IMR-90 (cell line): ENCODE data around the gene CLEC7A. TPM values are rescaled to one million over a fixed set of nuclear protein-coding genes. Genes with fewer than 3 reads are reported as not detected.

Experiments used
- ATAC-seq: fragments of 200-7000 bp; cut with Tn5 transposase; 2 replicates; pipeline ENCODE4 v1.9.1; 2020; ENCODE audit warnings: low read depth, mild to moderate bottlenecking, moderate library complexity
- BruUV-seq: library from RNA; stranded (reverse); fragments of 400-500 nt; replicated peaks from 2 replicates; lab custom pipeline; 2021; lab: Mats Ljungman, UMichigan
- CTCF ChIA-PET: fragments of 300-600 bp; formaldehyde crosslinking; extraction: SDS; loops from one replicate; lab custom pipeline; 2021; ENCODE audit warnings: antibody characterized with exemption; lab: Yijun Ruan, JAX
- POLR2A ChIA-PET: fragments of 300-600 bp; sonication (Branson Sonifier 250); formaldehyde crosslinking; loops from one replicate; lab custom pipeline; 2022; ENCODE audit warnings: antibody characterized with exemption; ENCODE audit not compliant: unreplicated experiment; lab: Charles Lee
- DNase-seq: peaks from one replicate; pipeline ENCODE4 v3.0.0; 2013
- H2AFZ ChIP-seq: replicated peaks from 2 replicates; pipeline ENCODE3; 2013; ENCODE audit warnings: low read length, mild to moderate bottlenecking; ENCODE audit not compliant: poor library complexity
- H2AK5ac ChIP-seq: 2 replicates; pipeline ENCODE4 v1.6.1; 2013; ENCODE audit warnings: low read depth, low read length, inconsistent platforms
- H2AK9ac ChIP-seq: replicated peaks from 2 replicates; pipeline ENCODE3; 2013; ENCODE audit warnings: mild to moderate bottlenecking, low read depth, low read length, moderate library complexity; ENCODE audit not compliant: poor library complexity
- H2BK120ac ChIP-seq: 2 replicates; pipeline ENCODE4 v1.6.1; 2013; ENCODE audit warnings: low read depth, low read length, inconsistent platforms
- H2BK15ac ChIP-seq: 3 replicates; pipeline ENCODE4 v1.6.1; 2013; ENCODE audit warnings: low read depth, low read length, inconsistent platforms
- H2BK20ac ChIP-seq: 2 replicates; pipeline ENCODE4 v1.6.1; 2013; ENCODE audit warnings: low read depth, mild to moderate bottlenecking, inconsistent platforms, low read length, moderate library complexity
- H2BK5ac ChIP-seq: 2 replicates; pipeline ENCODE4 v1.6.1; 2013; ENCODE audit warnings: mild to moderate bottlenecking, low read depth, low read length, inconsistent platforms; ENCODE audit not compliant: poor library complexity, severe bottlenecking
- H3K14ac ChIP-seq: replicated peaks from 2 replicates; pipeline ENCODE4 v1.6.1; 2013; ENCODE audit warnings: low read depth, low read length, inconsistent platforms
- H3K18ac ChIP-seq: 2 replicates; pipeline ENCODE4 v1.6.1; 2013; ENCODE audit warnings: low read depth, low read length, control low read depth
- H3K23ac ChIP-seq: 2 replicates; pipeline ENCODE4 v1.6.1; 2013; ENCODE audit warnings: low read depth, low read length, inconsistent platforms
- H3K27ac ChIP-seq: 2 replicates; pipeline ENCODE4 v1.5.1; 2013; ENCODE audit warnings: mild to moderate bottlenecking, control low read depth, low read length; ENCODE audit not compliant: insufficient read depth
- H3K27me3 ChIP-seq: 2 replicates; pipeline ENCODE4 v1.6.1; 2013; ENCODE audit warnings: low read length; ENCODE audit not compliant: control insufficient read depth, insufficient read depth
- H3K36me3 ChIP-seq: 2 replicates; pipeline ENCODE4 v1.6.1; 2013; ENCODE audit warnings: low read length, mixed read lengths; ENCODE audit not compliant: control insufficient read depth, insufficient read depth
- H3K4ac ChIP-seq: 2 replicates; pipeline ENCODE4 v1.6.1; 2013; ENCODE audit warnings: low read depth, low read length, inconsistent platforms
- H3K4me1 ChIP-seq: 2 replicates; pipeline ENCODE4 v1.6.1; 2013; ENCODE audit warnings: low read length, mixed read lengths; ENCODE audit not compliant: control insufficient read depth, insufficient read depth
- H3K4me2 ChIP-seq: 2 replicates; pipeline ENCODE4 v1.6.1; 2013; ENCODE audit warnings: low read depth, mild to moderate bottlenecking, control low read depth, low read length, moderate library complexity
- H3K4me3 ChIP-seq: 2 replicates; pipeline ENCODE4 v1.5.1; 2013; ENCODE audit warnings: low read depth, mild to moderate bottlenecking, control low read depth, low read length, moderate library complexity; ENCODE audit not compliant: insufficient read depth
- H3K56ac ChIP-seq: 2 replicates; pipeline ENCODE4 v1.6.1; 2013; ENCODE audit warnings: low read length, inconsistent platforms; ENCODE audit not compliant: insufficient read depth; ENCODE audit errors: extremely low read depth
- H3K79me1 ChIP-seq, 2 experiments: 2 replicates each; pipeline ENCODE4 v1.6.1; 2013; ENCODE audit warnings: low read length in 2 of 2, inconsistent platforms in 1 of 2, low read depth in 1 of 2
- H3K9ac ChIP-seq: 2 replicates; pipeline ENCODE4 v1.6.1; 2013; ENCODE audit warnings: low read depth, low read length, control low read depth
- H3K9me1 ChIP-seq: 2 replicates; pipeline ENCODE4 v1.6.1; 2013; ENCODE audit warnings: low read length, inconsistent platforms; ENCODE audit not compliant: insufficient read depth
- H3K9me3 ChIP-seq: 2 replicates; pipeline ENCODE4 v1.6.1; 2013; ENCODE audit warnings: low read length; ENCODE audit not compliant: control insufficient read depth, insufficient read depth
- H4K20me1 ChIP-seq: 2 replicates; pipeline ENCODE4 v1.6.1; 2013; ENCODE audit warnings: low read length, inconsistent platforms; ENCODE audit not compliant: insufficient read depth
- H4K5ac ChIP-seq: 2 replicates; pipeline ENCODE4 v1.6.1; 2013; ENCODE audit warnings: mild to moderate bottlenecking, low read depth, low read length, control low read depth
- H4K8ac ChIP-seq, 2 experiments: 2 replicates each; pipeline ENCODE4 v1.6.1; 2013; ENCODE audit warnings: low read depth in 2 of 2, low read length in 2 of 2, control low read depth in 1 of 2, inconsistent platforms in 1 of 2
- H4K91ac ChIP-seq: 2 replicates; pipeline ENCODE4 v1.6.1; 2013; ENCODE audit warnings: low read depth, low read length, inconsistent platforms; ENCODE audit not compliant: insufficient read depth
- BHLHE40 ChIP-seq: fragments of 150-350 bp; IDR thresholded peaks from 2 replicates; pipeline ENCODE4 v1.6.1; 2016; ENCODE audit warnings: mild to moderate bottlenecking, low read depth, low read length
- CEBPB ChIP-seq: IDR thresholded peaks from 2 replicates; pipeline ENCODE4 v1.6.1; 2012; ENCODE audit warnings: low read depth, low read length, improper control_type of control experiment
- CHD1 ChIP-seq: IDR thresholded peaks from 2 replicates; pipeline ENCODE4 v1.6.1; 2012; ENCODE audit warnings: low read depth, low read length, improper control_type of control experiment
- ELK1 ChIP-seq: fragments of 150-350 bp; IDR thresholded peaks from 2 replicates; pipeline ENCODE4 v1.6.1; 2016; ENCODE audit warnings: low read depth, mild to moderate bottlenecking, low read length, moderate library complexity, borderline replicate concordance
- MAFK ChIP-seq: IDR thresholded peaks from 2 replicates; pipeline ENCODE4 v1.6.1; 2012; ENCODE audit warnings: low read depth, low read length, improper control_type of control experiment
- MXI1 ChIP-seq: IDR thresholded peaks from 2 replicates; pipeline ENCODE4 v1.6.1; 2012; ENCODE audit warnings: low read depth, mild to moderate bottlenecking, low read length, moderate library complexity, borderline replicate concordance
- NFE2L2 ChIP-seq: fragments of 150-350 bp; IDR thresholded peaks from 2 replicates; pipeline ENCODE4 v1.6.1; 2016; ENCODE audit warnings: low read depth, mild to moderate bottlenecking, low read length
- POLR2A ChIP-seq: IDR thresholded peaks from 2 replicates; pipeline ENCODE4 v1.6.1; 2012; ENCODE audit warnings: mild to moderate bottlenecking, low read depth, low read length
- RAD21 ChIP-seq: IDR thresholded peaks from 2 replicates; pipeline ENCODE4 v1.6.1; 2012; ENCODE audit warnings: low read length, improper control_type of control experiment
- RCOR1 ChIP-seq: IDR thresholded peaks from 2 replicates; pipeline ENCODE4 v1.6.1; 2012; ENCODE audit warnings: mild to moderate bottlenecking, low read length, improper control_type of control experiment; ENCODE audit not compliant: insufficient replicate concordance
- RFX5 ChIP-seq: IDR thresholded peaks from 2 replicates; pipeline ENCODE4 v1.8.0; 2012; ENCODE audit warnings: low read depth, mild to moderate bottlenecking, low read length, moderate library complexity
- SMC3 ChIP-seq: fragments of 150-350 bp; IDR thresholded peaks from 2 replicates; pipeline ENCODE4 v1.6.1; 2016; ENCODE audit warnings: low read depth, mild to moderate bottlenecking, antibody characterized with exemption, low read length, moderate library complexity
- WGBS, 2 experiments: methylation state at CpG; one replicate each; pipeline versions ENCODE4 v1.1.5 to v1.1.7; 2013; ENCODE audit warnings: missing lambda C conversion rate in 2 of 2; ENCODE audit not compliant: insufficient read length in 1 of 2; ENCODE audit errors: extremely low coverage in 2 of 2; 5-methylcytosine and 5-hydroxymethylcytosine counted together
- dilution Hi-C: fragments of 300-500 bp; cut with HindIII; formaldehyde crosslinking; loops from one replicate; pipeline ENCODE4 v1.14.3; 2018; ENCODE audit warnings: low sequenced_read_pairs; ENCODE audit not compliant: unreplicated experiment
- in situ Hi-C: fragments of 300-500 bp; cut with MboI; formaldehyde crosslinking; loops from 3 replicates; pipeline ENCODE4 v1.14.3; 2019; ENCODE audit warnings: low sequenced_read_pairs, inconsistent platforms, mixed read lengths
- intact Hi-C: fragments of 100-400 bp; cut with micrococcal nuclease; formaldehyde crosslinking; loops from 2 replicates; pipeline ENCODE4 v1.10.0; 2022
- polyA plus RNA-seq, 3 experiments: library from polyadenylated mRNA; depleted of rRNA; stranded (reverse); fragments of >200 nt; gene quantifications; 2 replicates each; pipeline ENCODE4 v1.2.3, GENCODE V29; 2012; ENCODE audit warnings: low replicate concordance in 1 of 3
- total RNA-seq: library from RNA; depleted of rRNA; stranded (reverse); fragments of >200 nt; gene quantifications from 2 replicates; pipeline ENCODE4 v1.2.3, GENCODE V29; 2012
- TF ChIP-seq, protein P1 (sequence below): fragments of 150-350 bp; IDR thresholded peaks from 2 replicates; pipeline ENCODE4 v1.6.1; 2017; ENCODE audit warnings: mild to moderate bottlenecking, antibody characterized with exemption, low read length, low read depth
- TF ChIP-seq, protein P2 (sequence below): conservative IDR thresholded peaks from 2 replicates; pipeline ENCODE4 v1.5.1; 2012; ENCODE audit warnings: mild to moderate bottlenecking, low read depth, low read length, improper control_type of control experiment

The CLEC7A gene
- total and polyA plus RNA-seq, 2 of the 4 experiments (the other 2 are of a cell fraction) = not detected

GRCh38 chr12:10098791-10099190 is 31.2 kb downstream of the CLEC7A start, which contains the start of gene CLEC1A:
TSS of gene CLEC1A (minus strand) at chr12:10098985. CDS start at chr12:10098922, 63 bp downstream.
- no peak for TF ChIP-seq BHLHE40
- TF ChIP-seq, protein P1, sequence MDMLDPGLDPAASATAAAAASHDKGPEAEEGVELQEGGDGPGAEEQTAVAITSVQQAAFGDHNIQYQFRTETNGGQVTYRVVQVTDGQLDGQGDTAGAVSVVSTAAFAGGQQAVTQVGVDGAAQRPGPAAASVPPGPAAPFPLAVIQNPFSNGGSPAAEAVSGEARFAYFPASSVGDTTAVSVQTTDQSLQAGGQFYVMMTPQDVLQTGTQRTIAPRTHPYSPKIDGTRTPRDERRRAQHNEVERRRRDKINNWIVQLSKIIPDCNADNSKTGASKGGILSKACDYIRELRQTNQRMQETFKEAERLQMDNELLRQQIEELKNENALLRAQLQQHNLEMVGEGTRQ = no peak
- TF ChIP-seq, protein P2, sequence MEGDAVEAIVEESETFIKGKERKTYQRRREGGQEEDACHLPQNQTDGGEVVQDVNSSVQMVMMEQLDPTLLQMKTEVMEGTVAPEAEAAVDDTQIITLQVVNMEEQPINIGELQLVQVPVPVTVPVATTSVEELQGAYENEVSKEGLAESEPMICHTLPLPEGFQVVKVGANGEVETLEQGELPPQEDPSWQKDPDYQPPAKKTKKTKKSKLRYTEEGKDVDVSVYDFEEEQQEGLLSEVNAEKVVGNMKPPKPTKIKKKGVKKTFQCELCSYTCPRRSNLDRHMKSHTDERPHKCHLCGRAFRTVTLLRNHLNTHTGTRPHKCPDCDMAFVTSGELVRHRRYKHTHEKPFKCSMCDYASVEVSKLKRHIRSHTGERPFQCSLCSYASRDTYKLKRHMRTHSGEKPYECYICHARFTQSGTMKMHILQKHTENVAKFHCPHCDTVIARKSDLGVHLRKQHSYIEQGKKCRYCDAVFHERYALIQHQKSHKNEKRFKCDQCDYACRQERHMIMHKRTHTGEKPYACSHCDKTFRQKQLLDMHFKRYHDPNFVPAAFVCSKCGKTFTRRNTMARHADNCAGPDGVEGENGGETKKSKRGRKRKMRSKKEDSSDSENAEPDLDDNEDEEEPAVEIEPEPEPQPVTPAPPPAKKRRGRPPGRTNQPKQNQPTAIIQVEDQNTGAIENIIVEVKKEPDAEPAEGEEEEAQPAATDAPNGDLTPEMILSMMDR = no peak
- no peak for TF ChIP-seq SMC3
- no peak for TF ChIP-seq RCOR1
- no peak for TF ChIP-seq MAFK
- no peak for TF ChIP-seq RFX5
- TF ChIP-seq MXI1 = no peak
- no peak for TF ChIP-seq NFE2L2
- no peak for TF ChIP-seq RAD21
- no peak for TF ChIP-seq CHD1
- no peak for TF ChIP-seq CEBPB
- TF ChIP-seq POLR2A = no peak
- TF ChIP-seq ELK1 = no peak
- H3K23ac ChIP-seq = no peak within 1 kb of the TSS
- no peak within 1 kb of the TSS for H4K91ac ChIP-seq
- POLR2A ChIA-PET = no interaction called here
- ATAC-seq = peak; percentile 63
- H3K18ac ChIP-seq = no peak within 1 kb of the TSS
- H2AK9ac ChIP-seq = no peak within 1 kb of the TSS
- no peak within 1 kb of the TSS for H3K4ac ChIP-seq
- DNase-seq = no peak
- no peak within 1 kb of the TSS for H3K27ac ChIP-seq
- in situ Hi-C loops (no loop called here), intact Hi-C loops (no loop called here), dilution Hi-C loops (no loop called here)
- H3K56ac ChIP-seq = no peak within 1 kb of the TSS
- WGBS, 2 experiments = 53% methylated on average over 5 of the region's 10 CpGs; no CpG with 5 or more reads in 1 of the 2 experiments
- H2BK120ac ChIP-seq = no peak within 1 kb of the TSS
- CTCF ChIA-PET = no interaction called here
- H4K20me1 ChIP-seq = no peaks in the 10 kb centered on the region
- H3K9me3 ChIP-seq = no peaks in the 10 kb centered on the region
- H3K4me2 ChIP-seq = no peak within 1 kb of the TSS
- no TSS peak for BruUV-seq
- no peaks in the 10 kb centered on the region for H3K79me1 ChIP-seq
- no peaks in the 10 kb centered on the region for H3K9me1 ChIP-seq
- H4K5ac ChIP-seq = no peak within 1 kb of the TSS
- H2AFZ ChIP-seq = no peak within 1 kb of the TSS
- H4K8ac ChIP-seq = peak within 1 kb of the TSS in 1 of 2 experiments; percentile 13; a peak in 1 of 4 replicates
- H3K36me3 ChIP-seq = no peaks in the 10 kb centered on the region
- H3K4me1 ChIP-seq = peaks cover 1% of the 10 kb centered on the region; the same call in 1 of the 2 replicates
- no peak within 1 kb of the TSS for H3K9ac ChIP-seq
- no peak within 1 kb of the TSS for H3K4me3 ChIP-seq
- H3K14ac ChIP-seq = no peak within 1 kb of the TSS; the same call in 1 of the 2 replicates
- no peak within 1 kb of the TSS for H2AK5ac ChIP-seq
- H2BK20ac ChIP-seq = no peak within 1 kb of the TSS
- no peak within 1 kb of the TSS for H2BK15ac ChIP-seq
- H3K27me3 ChIP-seq = no peaks in the 10 kb centered on the region
- no peak within 1 kb of the TSS for H2BK5ac ChIP-seq
